Hepatocyte (in vitro differentiated cells): Measurements from ENCODE around the gene TBC1D1. TPM values are rescaled to one million over a fixed set of nuclear protein-coding genes. Genes with fewer than 3 reads are reported as not detected.
A peak's percentile ranks its signal among the peaks of the same experiment; 100 is the strongest.

Experiments
- DNase-seq: peaks from one replicate; pipeline ENCODE4 v3.0.0-alpha.2; 2016; ENCODE audit warnings: low spot score
- H2AFZ ChIP-seq: fragments of 200-600 bp; sonication (generic); 2 replicates; pipeline ENCODE4 v1.6.0; 2016; ENCODE audit warnings: antibody characterized with exemption, mild to moderate bottlenecking
- H3K27ac ChIP-seq: fragments of 200-600 bp; sonication (generic); 2 replicates; pipeline ENCODE4 v1.5.1; 2016; ENCODE audit warnings: mild to moderate bottlenecking
- H3K27me3 ChIP-seq: fragments of 200-600 bp; sonication (generic); 2 replicates; pipeline ENCODE4 v1.6.1; 2016
- H3K36me3 ChIP-seq: fragments of 200-600 bp; sonication (generic); replicated peaks from 2 replicates; pipeline ENCODE4 v1.5.1; 2016; ENCODE audit warnings: low read depth; ENCODE audit not compliant: insufficient read depth
- H3K4me1 ChIP-seq: fragments of 200-600 bp; sonication (generic); 2 replicates; pipeline ENCODE4 v1.5.1; 2016; ENCODE audit warnings: mild to moderate bottlenecking, moderate library complexity; ENCODE audit not compliant: insufficient read depth
- H3K4me2 ChIP-seq: fragments of 200-600 bp; sonication (generic); 2 replicates; pipeline ENCODE4 v1.6.0; 2016
- H3K4me3 ChIP-seq: fragments of 200-600 bp; sonication (generic); 2 replicates; pipeline ENCODE4 v1.5.1; 2016; ENCODE audit warnings: mild to moderate bottlenecking
- H3K79me2 ChIP-seq: fragments of 200-600 bp; sonication (generic); 2 replicates; pipeline ENCODE4 v1.6.0; 2017; ENCODE audit warnings: mild to moderate bottlenecking
- H3K9me2 ChIP-seq: fragments of 200-600 bp; sonication (generic); replicated peaks from 2 replicates; pipeline ENCODE4 v1.6.0; 2017; ENCODE audit warnings: mild to moderate bottlenecking; ENCODE audit not compliant: insufficient read depth
- H3K9me3 ChIP-seq: fragments of 200-600 bp; sonication (generic); 2 replicates; pipeline ENCODE4 v1.5.1; 2016; ENCODE audit warnings: low read depth, mild to moderate bottlenecking
- H4K20me1 ChIP-seq: fragments of 200-600 bp; sonication (generic); 2 replicates; pipeline ENCODE4 v1.6.0; 2016; ENCODE audit warnings: mild to moderate bottlenecking; ENCODE audit not compliant: insufficient read depth, poor library complexity, severe bottlenecking
- CTCF ChIP-seq: fragments of 200-600 bp; sonication (generic); IDR thresholded peaks from 2 replicates; pipeline ENCODE4 v1.5.1; 2016; ENCODE audit warnings: antibody characterized with exemption, mild to moderate bottlenecking; ENCODE audit not compliant: poor library complexity
- EZH2 ChIP-seq: fragments of 200-600 bp; sonication (generic); IDR thresholded peaks from 2 replicates; pipeline ENCODE4 v1.6.1; 2016; ENCODE audit warnings: antibody characterized with exemption, mild to moderate bottlenecking, borderline replicate concordance
- EZH2phosphoT487 ChIP-seq: fragments of 200-600 bp; sonication (generic); IDR thresholded peaks from one replicate; pipeline ENCODE4 v1.6.1; 2018; ENCODE audit warnings: antibody characterized with exemption, mild to moderate bottlenecking, low read depth, moderate library complexity; ENCODE audit not compliant: unreplicated experiment, severe bottlenecking
- WGBS: methylation state at CpG from one replicate; pipeline ENCODE4 v1.1.6; 2016; ENCODE audit warnings: low lambda C conversion rate; ENCODE audit errors: missing lambda C conversion rate; 5-methylcytosine and 5-hydroxymethylcytosine counted together
- polyA plus RNA-seq: library from polyadenylated mRNA; unstranded; fragments of >200 nt; fragmentation: Nextera tagmentation; extraction: Ambion mirVana; gene quantifications from 2 replicates; pipeline ENCODE4 v1.2.1, GENCODE V29; 2016
- total RNA-seq: library from RNA; depleted of rRNA; stranded (reverse); fragments of >200 nt; gene quantifications from 2 replicates; pipeline ENCODE4 v1.2.3, GENCODE V29; 2014

TBC1D1 gene
- total and polyA plus RNA-seq, 2 experiments from 2014 or later = 45.6 to 117 TPM

- Histone ChIP-seq H2AFZ (no peak overlapping the region), H3K27ac (peak overlapping the region; percentile 39), H3K4me2 (no peak overlapping the region), H3K27me3 (no peaks in the 10 kb centered on the region), H3K4me1 (peaks cover 5% of the 10 kb centered on the region), H3K4me3 (no peak overlapping the region), H3K9me2 (no peaks in the 10 kb centered on the region), H4K20me1 (no peaks in the 10 kb centered on the region), H3K9me3 (no peaks in the 10 kb centered on the region), H3K36me3 (no peaks in the 10 kb centered on the region), H3K79me2 (no peaks in the 10 kb centered on the region)
- TF ChIP-seq CTCF (no peak), EZH2 (no peak), EZH2phosphoT487 (no peak)
- WGBS = 70% methylated on average over 3 of the region's 3 CpGs
- DNase-seq = no peak
Observed at GRCh38 chr4:38099908-38100407, 209.1 kb downstream of the TBC1D1 start.

GRCh38 chr4:38100474-38101255 is 209.8 kb downstream of the TBC1D1 start:
- H3K4me2 ChIP-seq = no peak overlapping the region
- no peak overlapping the region for H3K4me3 ChIP-seq
- no peaks in the 10 kb centered on the region for H3K9me2 ChIP-seq
- H3K27ac ChIP-seq = peak overlapping the region; percentile 39
- no peaks in the 10 kb centered on the region for H3K79me2 ChIP-seq
- DNase-seq = no peak
- H3K4me1 ChIP-seq = peaks cover 5% of the 10 kb centered on the region
- H3K27me3 ChIP-seq = no peaks in the 10 kb centered on the region
- no peak for TF ChIP-seq CTCF
- TF ChIP-seq EZH2 = no peak
- no peak for TF ChIP-seq EZH2phosphoT487
- WGBS = 82% methylated on average over 5 of the region's 5 CpGs
- no peaks in the 10 kb centered on the region for H3K36me3 ChIP-seq
- no peaks in the 10 kb centered on the region for H4K20me1 ChIP-seq
- H2AFZ ChIP-seq = no peak overlapping the region
- no peaks in the 10 kb centered on the region for H3K9me3 ChIP-seq

- Histone ChIP-seq H3K36me3 (no peaks in the 10 kb centered on the region), H3K4me1 (peaks cover 8% of the 10 kb centered on the region), H3K4me3 (no peak overlapping the region), H3K27ac (no peak overlapping the region), H3K27me3 (no peaks in the 10 kb centered on the region), H3K9me2 (no peaks in the 10 kb centered on the region), H3K4me2 (no peak overlapping the region), H3K9me3 (no peaks in the 10 kb centered on the region), H3K79me2 (no peaks in the 10 kb centered on the region), H4K20me1 (no peaks in the 10 kb centered on the region), H2AFZ (no peak overlapping the region)
- WGBS = 45% methylated on average over 4 of the region's 4 CpGs
- no peak for DNase-seq
- TF ChIP-seq CTCF = no peak
- no peak for TF ChIP-seq EZH2phosphoT487
- TF ChIP-seq EZH2 = no peak
Observed at GRCh38 chr4:38101563-38101962, 210.7 kb downstream of the TBC1D1 start.
